GM18517 (cell line): Measurements from ENCODE around the gene BTAF1.

Experiments used
- ATAC-seq: cut with Tn5 transposase; IDR thresholded peaks from one replicate; pipeline ENCODE4 v1.9.1; 2021; ENCODE audit warnings: mild to moderate bottlenecking, moderate library complexity; ENCODE audit not compliant: unreplicated experiment

Gene BTAF1

DNA sequence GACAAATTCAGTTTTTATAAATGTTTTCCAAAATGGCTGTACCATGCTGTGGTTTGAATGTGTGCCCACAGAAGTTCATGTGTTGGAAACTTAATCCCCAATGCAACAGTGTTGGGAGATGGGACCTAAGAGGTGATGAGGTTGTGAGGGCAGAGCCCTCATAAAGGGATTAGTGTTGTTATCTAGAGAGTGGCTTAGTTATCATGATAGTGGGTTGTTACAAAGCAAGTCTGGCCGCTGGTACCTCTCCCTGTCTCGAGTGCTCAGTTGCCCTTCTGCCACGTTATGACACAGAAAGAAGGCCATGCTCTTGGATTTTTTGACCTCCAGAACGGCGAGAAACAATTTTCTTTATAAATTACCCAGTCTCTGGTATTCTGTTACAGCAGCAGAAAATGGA is 119.0 kb downstream of the BTAF1 start:
- ATAC-seq, result no peak

DNA sequence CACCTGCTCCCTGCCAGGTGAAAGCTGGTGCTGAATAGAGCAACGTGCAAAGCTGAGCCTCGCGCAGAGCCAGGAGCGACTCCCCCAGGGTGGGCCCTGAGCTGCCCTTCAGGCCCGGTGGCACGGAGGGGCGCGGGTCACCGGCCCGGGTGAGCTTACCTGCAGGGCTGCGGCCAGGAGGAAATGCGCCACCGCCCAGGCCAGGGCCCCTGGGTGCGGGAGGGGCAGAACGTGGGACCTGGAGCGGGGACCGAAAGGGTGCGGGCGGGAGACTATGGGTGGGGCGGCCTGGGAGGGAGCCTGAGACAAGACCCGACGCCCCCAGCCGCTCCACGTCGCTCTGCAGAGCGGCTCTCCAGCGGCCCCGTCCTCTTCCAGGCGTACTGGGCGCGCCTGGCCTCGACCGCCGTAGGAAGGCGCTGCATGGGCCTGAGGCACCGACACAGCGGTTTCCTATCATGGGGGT is 122.1 kb downstream of the BTAF1 start:
- ATAC-seq, result no peak

- no peak for ATAC-seq
Measured at GRCh38 chr10:92047215-92047614, 123.6 kb downstream of the BTAF1 start.

DNA sequence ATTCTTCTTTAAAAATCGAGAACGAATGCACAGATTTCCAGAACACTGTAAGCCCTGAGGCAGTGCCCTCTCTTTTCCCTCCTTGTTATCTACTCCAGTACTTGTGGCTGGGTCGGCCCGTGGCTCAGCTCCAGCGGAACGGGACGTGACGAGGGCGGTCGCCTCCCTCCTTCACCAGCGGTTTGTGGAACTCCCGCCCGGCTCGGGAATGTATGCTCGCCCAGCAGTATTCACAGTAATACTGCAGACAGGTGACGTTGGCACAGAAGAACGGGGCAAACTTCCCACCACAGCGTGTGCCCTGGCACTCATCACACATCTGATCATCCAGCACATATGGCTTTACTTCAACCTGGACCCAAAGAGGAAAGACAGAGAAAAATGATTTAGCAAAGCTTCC is 128.5 kb downstream of the BTAF1 start:
- no peak for ATAC-seq

DNA sequence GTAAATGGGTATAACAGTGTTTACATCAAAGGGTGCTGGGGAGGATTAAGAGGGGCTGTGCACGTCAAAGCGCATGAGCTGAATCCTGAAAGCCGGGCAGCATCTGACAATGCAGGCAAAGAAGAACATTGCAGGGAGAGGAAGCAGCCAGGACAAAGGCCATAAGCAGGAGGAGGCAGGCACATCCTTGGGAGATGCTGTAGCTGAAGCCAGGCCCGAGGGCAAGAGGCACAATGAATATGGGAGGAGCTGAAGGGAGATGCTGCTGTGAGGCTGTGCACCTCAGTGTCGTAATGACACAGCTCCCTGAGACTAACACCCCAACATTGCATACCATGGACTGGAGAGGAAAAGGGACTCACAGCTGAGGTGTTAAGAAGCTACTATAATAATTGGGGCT is 129.2 kb downstream of the BTAF1 start:
- no peak for ATAC-seq

DNA sequence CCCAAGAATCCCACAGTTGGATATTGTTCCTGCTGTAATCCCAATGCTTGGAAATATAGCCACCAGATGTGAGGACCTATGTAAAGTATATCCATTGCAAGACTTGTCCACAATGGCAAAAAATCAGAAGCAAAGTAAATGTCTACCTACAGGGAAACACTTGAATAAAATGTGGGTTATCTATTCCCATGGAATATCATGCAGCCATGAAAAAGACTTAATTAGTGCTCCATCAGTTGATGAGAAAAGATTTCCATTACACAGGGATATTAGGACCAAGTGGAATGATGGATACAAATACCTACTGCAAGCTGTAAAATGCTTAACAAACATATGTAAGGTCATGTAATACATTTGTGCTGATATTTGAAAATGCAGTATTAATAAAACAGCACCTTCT is 131.2 kb downstream of the BTAF1 start:
- no peak for ATAC-seq

- no peak for ATAC-seq
Measured at GRCh38 chr10:92062273-92062672, 138.7 kb downstream of the BTAF1 start.

- no peak for ATAC-seq
Measured at GRCh38 chr10:92064506-92064905, 140.9 kb downstream of the BTAF1 start.

DNA sequence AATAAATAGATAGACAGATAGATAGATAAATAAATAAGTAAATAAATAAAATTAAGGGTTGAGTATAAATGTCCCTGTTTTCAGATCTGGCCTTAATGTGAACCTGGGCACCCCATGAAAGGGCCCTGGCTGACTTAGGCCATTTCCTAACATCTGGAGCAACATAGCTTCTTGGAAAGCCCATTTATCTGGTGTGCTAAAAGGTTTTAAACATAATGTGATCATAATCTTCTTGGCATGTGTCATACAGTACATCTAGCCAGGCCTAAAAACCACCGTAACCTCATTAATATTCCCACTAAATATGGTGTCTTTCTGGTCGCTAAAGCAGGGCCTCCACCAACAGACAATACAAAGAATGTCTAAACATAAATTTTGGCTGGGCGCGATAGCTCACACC is 142.8 kb downstream of the BTAF1 start:
- ATAC-seq, result no peak

GRCh38 chr10:92068900-92069299 is 145.3 kb downstream of the BTAF1 start:
- no peak for ATAC-seq

GRCh38 chr10:92074126-92074887 is 150.7 kb downstream of the BTAF1 start:
- no peak for ATAC-seq

- no peak for ATAC-seq
Measured at GRCh38 chr10:92075829-92076228, 152.3 kb downstream of the BTAF1 start.

DNA sequence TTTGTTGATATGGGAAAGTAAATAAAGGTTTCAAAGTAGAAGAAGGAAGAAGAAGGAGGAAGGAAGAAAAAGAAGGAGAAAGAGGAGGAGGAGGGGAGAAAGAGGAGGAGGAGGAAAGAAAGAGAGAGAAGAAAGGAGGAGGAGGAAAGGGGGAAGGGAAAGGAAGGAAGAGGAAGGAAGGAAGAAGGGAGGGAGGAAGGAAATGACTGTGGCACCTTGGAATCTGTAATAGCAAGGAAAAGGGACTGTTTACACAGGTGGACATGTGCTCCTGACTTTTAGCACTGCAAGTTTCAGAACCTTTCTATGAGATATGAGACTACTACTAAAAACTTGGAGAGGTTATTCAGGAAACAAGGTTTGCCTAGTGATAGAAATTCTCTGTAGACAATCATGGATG is 153.2 kb downstream of the BTAF1 start:
- ATAC-seq, result no peak

GRCh38 chr10:92079003-92079402 is 155.4 kb downstream of the BTAF1 start:
- ATAC-seq, result no peak
